GM21723 (cell line): Measurements from ENCODE around the gene PLEKHG4.

Source experiments
- ATAC-seq: cut with Tn5 transposase; IDR thresholded peaks from one replicate; pipeline ENCODE4 v1.9.1; 2021; ENCODE audit warnings: mild to moderate bottlenecking, moderate library complexity; ENCODE audit not compliant: unreplicated experiment

PLEKHG4 gene

GRCh38 chr16:67317853-67318252 is 38.5 kb downstream of the PLEKHG4 start:
- no peak for ATAC-seq

GRCh38 chr16:67326115-67326471 is 46.8 kb downstream of the PLEKHG4 start:
- ATAC-seq = no peak

- ATAC-seq = peak; percentile 35
These were observed 47.4 kb downstream of the PLEKHG4 start, which contains the start of the genes KCTD19 and LRRC36 for GRCh38 chr16:67326472-67327309. Gene KCTD19 (minus strand): TSS chr16:67326741. CDS start chr16:67326707, 34 bp downstream. Gene LRRC36 (plus strand): TSS chr16:67326815. CDS start chr16:67326863, 48 bp downstream.

- ATAC-seq = no peak
These were observed 48.4 kb downstream of the PLEKHG4 start for GRCh38 chr16:67327743-67328142.

- no peak for ATAC-seq
These were observed 50.6 kb downstream of the PLEKHG4 start for GRCh38 chr16:67329901-67330300.

- no peak for ATAC-seq
These were observed 54.0 kb downstream of the PLEKHG4 start for GRCh38 chr16:67333315-67333714.

- no peak for ATAC-seq
These were observed 56.8 kb downstream of the PLEKHG4 start for GRCh38 chr16:67336116-67336515.

GRCh38 chr16:67336648-67337047 is 57.3 kb downstream of the PLEKHG4 start:
- ATAC-seq = no peak
